Dermis blood vessel endothelial cell (primary cell): ENCODE results near the gene ALDH1A3. TPM values are rescaled to one million over a fixed set of nuclear protein-coding genes. Genes with fewer than 3 reads are reported as not detected.

ENCODE experiments used
- DNase-seq: peaks from one replicate; pipeline ENCODE4 v3.0.0; 2010
- total RNA-seq: library from RNA; depleted of rRNA; stranded (reverse); fragments of >200 nt; gene quantifications from 2 replicates; pipeline ENCODE4 v1.2.3, GENCODE V29; 2014

The ALDH1A3 gene
- total RNA-seq, 1 donor from 2014 or later, result 51.2 TPM

GRCh38 chr15:100926971-100927756 lies 47.5 kb downstream of the ALDH1A3 start:
- no peak for DNase-seq

- DNase-seq, result no peak
Observed at GRCh38 chr15:100928632-100929280, 49.1 kb downstream of the ALDH1A3 start.

- no peak for DNase-seq
Observed at GRCh38 chr15:100929641-100930042, 50.0 kb downstream of the ALDH1A3 start.

- DNase-seq, result no peak
Observed at GRCh38 chr15:100930306-100930848, 50.7 kb downstream of the ALDH1A3 start.

- DNase-seq, result no peak
Observed at GRCh38 chr15:100931143-100931890, 51.7 kb downstream of the ALDH1A3 start.

- DNase-seq, result no peak
Observed at GRCh38 chr15:100932676-100933348, 53.2 kb downstream of the ALDH1A3 start.

GRCh38 chr15:100934166-100934565 lies 54.5 kb downstream of the ALDH1A3 start:
- DNase-seq, result no peak

- DNase-seq, result peak; percentile 28
Observed at GRCh38 chr15:100934726-100935125, 55.1 kb downstream of the ALDH1A3 start.

GRCh38 chr15:100937171-100937570 lies 57.5 kb downstream of the ALDH1A3 start:
- DNase-seq, result no peak

GRCh38 chr15:100939791-100940190 lies 60.2 kb downstream of the ALDH1A3 start:
- no peak for DNase-seq

GRCh38 chr15:100940767-100941379 lies 61.2 kb downstream of the ALDH1A3 start:
- DNase-seq, result no peak

GRCh38 chr15:100941536-100941935 lies 61.9 kb downstream of the ALDH1A3 start:
- DNase-seq, result no peak

GRCh38 chr15:100942656-100943425 lies 63.2 kb downstream of the ALDH1A3 start:
- DNase-seq, result no peak

GRCh38 chr15:100944244-100944895 lies 64.7 kb downstream of the ALDH1A3 start:
- DNase-seq, result no peak

GRCh38 chr15:100944986-100945385 lies 65.4 kb downstream of the ALDH1A3 start:
- DNase-seq, result no peak

- no peak for DNase-seq
Observed at GRCh38 chr15:100947760-100948429, 68.3 kb downstream of the ALDH1A3 start.

GRCh38 chr15:100948430-100948762 lies 68.8 kb downstream of the ALDH1A3 start:
- DNase-seq, result no peak

- DNase-seq, result no peak
Observed at GRCh38 chr15:100949691-100950090, 70.1 kb downstream of the ALDH1A3 start.

- DNase-seq, result no peak
Observed at GRCh38 chr15:100951965-100952364, 72.3 kb downstream of the ALDH1A3 start.

- no peak for DNase-seq
Observed at GRCh38 chr15:100952566-100952965, 72.9 kb downstream of the ALDH1A3 start.
